GM12878 (cell line): ENCODE data around the gene POLR1D. TPM values are rescaled to one million over a fixed set of nuclear protein-coding genes. Genes with fewer than 3 reads are reported as not detected.

Experiments used
- ATAC-seq: fragments of 200-7000 bp; cut with Tn5 transposase; 3 replicates; pipeline ENCODE4 v1.9.1; 2020; ENCODE audit warnings: mild to moderate bottlenecking, moderate library complexity
- BruUV-seq: library from RNA; stranded (reverse); fragments of 400-500 nt; replicated peaks from 2 replicates; lab custom pipeline; 2021; lab: Mats Ljungman, UMichigan
- CTCF ChIA-PET: fragments of 300-600 bp; sonication (Branson Sonifier 250); formaldehyde crosslinking; extraction: SDS; loops from one replicate; lab custom pipeline; 2021; ENCODE audit warnings: inconsistent platforms; lab: Yijun Ruan, JAX
- POLR2A ChIA-PET: fragments of 350-600 bp; formaldehyde crosslinking; extraction: SDS; loops from one replicate; lab custom pipeline; 2021; ENCODE audit warnings: inconsistent platforms; lab: Charles Lee
- RAD21 ChIA-PET: fragments of 300-600 bp; sonication (Branson Sonifier 250); formaldehyde crosslinking; loops from one replicate; lab custom pipeline; 2023; ENCODE audit warnings: antibody characterized with exemption; ENCODE audit not compliant: unreplicated experiment; lab: Charles Lee
- SMC1A ChIA-PET: fragments of 300-600 bp; sonication (Branson Sonifier 250); formaldehyde crosslinking; loops from one replicate; lab custom pipeline; 2023; ENCODE audit not compliant: unreplicated experiment, uncharacterized antibody; lab: Charles Lee
- DNase-seq: peaks from one replicate; pipeline ENCODE4 v3.0.0-alpha.2; 2011; ENCODE audit warnings: low read depth, low spot score
- FAIRE-seq: peaks from 3 replicates; lab custom pipeline; 2011; peaks lifted over from hg19 to GRCh38; lab: Jason Lieb, UNC
- H2AFZ ChIP-seq: 2 replicates; pipeline ENCODE4 v1.6.0; 2011; ENCODE audit warnings: low read depth, low read length, control low read depth; ENCODE audit not compliant: control insufficient read depth
- H3K27ac ChIP-seq: 2 replicates; pipeline ENCODE4 v1.5.1; 2011; ENCODE audit warnings: control low read depth; ENCODE audit not compliant: control insufficient read depth, insufficient read depth
- H3K27me3 ChIP-seq, 2 experiments: replicated peaks in 1 of 2; 2 replicates each; pipeline versions ENCODE4 v1.6.0 to v1.6.1; 2011; ENCODE audit warnings: low read length in 1 of 2; ENCODE audit not compliant: control insufficient read depth in 2 of 2, insufficient read depth in 2 of 2
- H3K36me3 ChIP-seq, 2 experiments: 2 replicates each; pipeline ENCODE4 v1.5.1; 2011; ENCODE audit warnings: low read length in 1 of 2; ENCODE audit not compliant: control insufficient read depth in 2 of 2, insufficient read depth in 2 of 2
- H3K4me1 ChIP-seq: 2 replicates; pipeline ENCODE4 v1.6.1; 2011; ENCODE audit warnings: mild to moderate bottlenecking, low read length, moderate library complexity, mixed read lengths; ENCODE audit not compliant: control insufficient read depth, insufficient read depth
- H3K4me2 ChIP-seq: 2 replicates; pipeline ENCODE4 v1.6.0; 2011; ENCODE audit warnings: control low read depth; ENCODE audit not compliant: control insufficient read depth, insufficient read depth
- H3K4me3 ChIP-seq: fragments of 200-600 bp; sonication (generic); 2 replicates; pipeline ENCODE4 v1.5.1; 2016
- H3K79me2 ChIP-seq: 2 replicates; pipeline ENCODE4 v1.6.0; 2011; ENCODE audit warnings: low read length; ENCODE audit not compliant: control insufficient read depth, insufficient read depth
- H3K9ac ChIP-seq: 2 replicates; pipeline ENCODE4 v1.8.0; 2011; ENCODE audit warnings: low read length, control low read depth, mixed read lengths; ENCODE audit not compliant: control insufficient read depth, insufficient read depth
- H3K9me3 ChIP-seq: replicated peaks from 3 replicates; pipeline ENCODE4 v1.5.1; 2011; ENCODE audit warnings: mild to moderate bottlenecking, low read length; ENCODE audit not compliant: control insufficient read depth, insufficient read depth
- H4K20me1 ChIP-seq: 2 replicates; pipeline ENCODE4 v1.6.0; 2011; ENCODE audit not compliant: control insufficient read depth, insufficient read depth
- ASH2L ChIP-seq: fragments of 300-600, 200-600 bp; sonication (generic); IDR thresholded peaks from 2 replicates; pipeline ENCODE4 v1.6.1; 2017; ENCODE audit warnings: low read depth, mild to moderate bottlenecking, borderline replicate concordance
- BCL3 ChIP-seq: IDR thresholded peaks from 2 replicates; pipeline ENCODE4 v1.6.1; 2011; ENCODE audit warnings: borderline replicate concordance, low read depth, mild to moderate bottlenecking, moderate library complexity, low read length; ENCODE audit not compliant: insufficient read depth, poor library complexity, severe bottlenecking
- CEBPB ChIP-seq, 2 experiments: fragments of 150-350 bp in 1 of 2; IDR thresholded peaks; 2 replicates each; pipeline ENCODE4 v1.6.1; 2012 to 2014; ENCODE audit warnings: low read depth in 2 of 2, low read length in 2 of 2, borderline replicate concordance in 1 of 2, inconsistent platforms in 1 of 2
- CREM ChIP-seq: IDR thresholded peaks from 2 replicates; pipeline ENCODE4 v1.6.1; 2014; ENCODE audit warnings: antibody characterized with exemption, low read depth
- IKZF1 ChIP-seq: fragments of 450-650 bp; conservative IDR thresholded peaks from 2 replicates; pipeline ENCODE4 v1.6.1; 2017; ENCODE audit warnings: antibody characterized with exemption, mild to moderate bottlenecking
- IKZF2 ChIP-seq, 2 experiments: fragments of 450-650 bp; IDR thresholded peaks; 2 replicates each; pipeline ENCODE4 v1.6.1; 2017; ENCODE audit warnings: mild to moderate bottlenecking in 2 of 2, moderate library complexity in 2 of 2
- NR2F1 ChIP-seq: fragments of 450-650 bp; conservative IDR thresholded peaks from 2 replicates; pipeline ENCODE4 v1.6.1; 2017; ENCODE audit warnings: mild to moderate bottlenecking
- SPI1 ChIP-seq: IDR thresholded peaks from 2 replicates; pipeline ENCODE4 v1.6.1; 2011; ENCODE audit warnings: low read depth, mild to moderate bottlenecking, low read length, moderate library complexity, borderline replicate concordance; ENCODE audit not compliant: insufficient read depth
- STAT1 ChIP-seq: fragments of 450-650 bp; conservative IDR thresholded peaks from 2 replicates; pipeline ENCODE4 v1.6.1; 2014; ENCODE audit warnings: antibody characterized with exemption, mild to moderate bottlenecking
- in situ Hi-C: fragments of 300-500 bp; cut with MboI; formaldehyde crosslinking; loops from 9 replicates; pipeline ENCODE4 v1.14.3; 2018; ENCODE audit warnings: mixed read lengths
- intact Hi-C: fragments of 100-400 bp; cut with micrococcal nuclease; formaldehyde crosslinking; loops from one replicate; pipeline ENCODE4 v1.14.2; 2022; ENCODE audit not compliant: unreplicated experiment
- polyA plus RNA-seq, 11 experiments: library from polyadenylated mRNA; depleted of rRNA in 4 of 11; unstranded in 6 of 11; stranded (reverse) in 5 of 11; fragments of >200 nt; fragmentation: Nextera tagmentation in 4 of 11; fragmentation: Illumina TruSeq in 1 of 11; extraction: Ambion mirVana in 4 of 11; extraction: Trizol in 1 of 11; gene quantifications; 1 replicate in 1 of 11; 2 replicates in 10 of 11; pipeline versions ENCODE4 v1.2.1 to v1.2.3, GENCODE V29; 2011 to 2016; ENCODE audit warnings: inconsistent platforms in 2 of 11, missing spikeins in 2 of 11, low read depth in 1 of 11
- total RNA-seq, 4 experiments: library from RNA; depleted of rRNA in 3 of 4; stranded (reverse); fragments of >200 nt in 3 of 4; fragmentation: Illumina TruSeq in 1 of 4; extraction: Trizol in 1 of 4; gene quantifications; 2 replicates each; pipeline versions ENCODE4 v1.2.1 to v1.2.3, GENCODE V29; 2013 to 2021

POLR1D gene
- total and polyA plus RNA-seq, 10 of the 15 experiments (the other 5 are each of a cell fraction or from before 2014, with no cell fraction given), result 119 to 223 (median 160) TPM

- TF ChIP-seq BCL3 (no peak), STAT1 (no peak), NR2F1 (no peak), CEBPB (IDR thresholded peaks at IDR 0.05; ENCODE audit: borderline replicate concordance in 1 of 2, low read depth in 2 of 2, low read length in 2 of 2) (no peak)
- TF ChIP-seq, all 136 proteins: peak for 0
Measured at GRCh38 chr13:27588405-27588804, 33.3 kb upstream of the POLR1D start (continued).

- H2AFZ ChIP-seq, result no peak overlapping the region
- FAIRE-seq (peak; percentile 57), ATAC-seq (peak; percentile 56), DNase-seq (no peak)
- H3K27me3 ChIP-seq, result no peaks in the 10 kb centered on the region
- no peaks in the 10 kb centered on the region; the same call in 1 of the 2 replicates for H3K79me2 ChIP-seq
- no peaks in the 10 kb centered on the region for H4K20me1 ChIP-seq
- H3K4me2 ChIP-seq, result 0 out of 2 replicates have a peak overlapping the region, but pooled peaks have one; percentile 22
- CTCF ChIA-PET, result no interaction called here
- TF ChIP-seq IKZF1 (0 out of 2 replicates have a peak, but pooled peaks have one; percentile 21), CREM (no peak), SPI1 (peak; percentile 63), IKZF2 (IDR thresholded peaks at IDR 0.05) (0 out of 4 replicates have a peak, but pooled peaks of 1 of the 2 experiments have one; percentile 27), ASH2L (no peak)
- no TSS peak for BruUV-seq
- in situ Hi-C loops (no loop called here), intact Hi-C loops (no loop called here)
- SMC1A ChIA-PET, result no interaction called here
- H3K4me3 ChIP-seq, result no peak overlapping the region
- no peaks in the 10 kb centered on the region; the same call in 2 of the 3 replicates for H3K9me3 ChIP-seq
- H3K9ac ChIP-seq, result no peak overlapping the region
- POLR2A ChIA-PET, result no interaction called here
- RAD21 ChIA-PET, result no interaction called here
- H3K36me3 ChIP-seq, result no peaks in the 10 kb centered on the region
- H3K27ac ChIP-seq, result no peak overlapping the region
- peaks cover 30% of the 10 kb centered on the region for H3K4me1 ChIP-seq
Measured at GRCh38 chr13:27592865-27593264, 28.8 kb upstream of the POLR1D start.
